HepG2 (cell line): ENCODE measurements around the gene CCDC116.

Source experiments
- BRF2 ChIP-seq: sonication (generic); formaldehyde crosslinking; IDR thresholded peaks from 2 replicates; pipeline ENCODE4 v1.8.1; 2022; ENCODE audit warnings: mild to moderate bottlenecking, missing genetic modification reagents
- GRHL1 ChIP-seq: sonication (generic); formaldehyde crosslinking; conservative IDR thresholded peaks from 2 replicates; pipeline ENCODE4 v1.8.0; 2022; ENCODE audit warnings: missing genetic modification reagents
- HDAC6 ChIP-seq: fragments of 200-600 bp; sonication (generic); IDR thresholded peaks from 2 replicates; pipeline ENCODE4 v1.7.0; 2017; ENCODE audit warnings: mild to moderate bottlenecking, antibody characterized with exemption, low read length, low read depth
- HNF4G ChIP-seq, 2 experiments: sonication (generic) in 1 of 2; formaldehyde crosslinking in 1 of 2; IDR thresholded peaks; 2 replicates each; pipeline versions ENCODE4 v1.4.0 to v1.6.1; 2011 to 2020; ENCODE audit warnings: borderline replicate concordance in 2 of 2, low read depth in 2 of 2, mild to moderate bottlenecking in 2 of 2, low read length in 1 of 2, missing genetic modification reagents in 1 of 2, moderate library complexity in 1 of 2
- MEF2D ChIP-seq: sonication (generic); formaldehyde crosslinking; IDR thresholded peaks from 2 replicates; pipeline ENCODE4 v1.5.1; 2020; ENCODE audit warnings: mild to moderate bottlenecking, missing genetic modification reagents
- TRIM24 ChIP-seq: sonication (generic); formaldehyde crosslinking; IDR thresholded peaks from 2 replicates; pipeline ENCODE4 v1.8.0; 2022; ENCODE audit warnings: mild to moderate bottlenecking, missing genetic modification reagents
- ZBTB33 ChIP-seq: sonication (generic); formaldehyde crosslinking; IDR thresholded peaks from 2 replicates; pipeline ENCODE4 v1.4.0; 2020; ENCODE audit warnings: missing genetic modification reagents
- TF ChIP-seq, protein P1 (sequence below): sonication (generic); formaldehyde crosslinking; IDR thresholded peaks from 2 replicates; pipeline ENCODE4 v1.8.0; 2022; ENCODE audit warnings: mild to moderate bottlenecking, missing genetic modification reagents, moderate library complexity
- TF ChIP-seq, protein P2 (sequence below): sonication (generic); formaldehyde crosslinking; IDR thresholded peaks from 2 replicates; pipeline ENCODE4 v1.5.0; 2020; ENCODE audit warnings: missing genetic modification reagents
- TF ChIP-seq, protein P3 (sequence below), 2 experiments: IDR thresholded peaks; 2 replicates each; pipeline ENCODE4 v1.6.1; 2011 to 2012; ENCODE audit warnings: low read length in 2 of 2, borderline replicate concordance in 1 of 2, low read depth in 1 of 2, mild to moderate bottlenecking in 1 of 2, moderate library complexity in 1 of 2
- TF ChIP-seq, protein P4 (sequence below): sonication (generic); formaldehyde crosslinking; IDR thresholded peaks from 2 replicates; pipeline ENCODE4 v1.8.1; 2023; ENCODE audit warnings: missing genetic modification reagents, mild to moderate bottlenecking, borderline replicate concordance

GRCh38 chr22:21657020-21657359 lies 24.4 kb downstream of the CCDC116 start:
- TF ChIP-seq TRIM24 (CRISPR knock-in tag) (no peak), GRHL1 (CRISPR knock-in tag) (no peak), HNF4G (IDR thresholded peaks at IDR 0.05; ENCODE audit: borderline replicate concordance, low read depth, low read length) (no peak), HNF4G (CRISPR knock-in tag; IDR thresholded peaks at IDR 0.05; ENCODE audit: borderline replicate concordance, low read depth) (no peak), HDAC6 (no peak), ZBTB33 (CRISPR knock-in tag) (no peak), BRF2 (CRISPR knock-in tag) (no peak), MEF2D (CRISPR knock-in tag) (no peak)
- TF ChIP-seq, protein P1, sequence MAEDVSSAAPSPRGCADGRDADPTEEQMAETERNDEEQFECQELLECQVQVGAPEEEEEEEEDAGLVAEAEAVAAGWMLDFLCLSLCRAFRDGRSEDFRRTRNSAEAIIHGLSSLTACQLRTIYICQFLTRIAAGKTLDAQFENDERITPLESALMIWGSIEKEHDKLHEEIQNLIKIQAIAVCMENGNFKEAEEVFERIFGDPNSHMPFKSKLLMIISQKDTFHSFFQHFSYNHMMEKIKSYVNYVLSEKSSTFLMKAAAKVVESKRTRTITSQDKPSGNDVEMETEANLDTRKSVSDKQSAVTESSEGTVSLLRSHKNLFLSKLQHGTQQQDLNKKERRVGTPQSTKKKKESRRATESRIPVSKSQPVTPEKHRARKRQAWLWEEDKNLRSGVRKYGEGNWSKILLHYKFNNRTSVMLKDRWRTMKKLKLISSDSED (CRISPR knock-in tag): no peak
- TF ChIP-seq, protein P2, sequence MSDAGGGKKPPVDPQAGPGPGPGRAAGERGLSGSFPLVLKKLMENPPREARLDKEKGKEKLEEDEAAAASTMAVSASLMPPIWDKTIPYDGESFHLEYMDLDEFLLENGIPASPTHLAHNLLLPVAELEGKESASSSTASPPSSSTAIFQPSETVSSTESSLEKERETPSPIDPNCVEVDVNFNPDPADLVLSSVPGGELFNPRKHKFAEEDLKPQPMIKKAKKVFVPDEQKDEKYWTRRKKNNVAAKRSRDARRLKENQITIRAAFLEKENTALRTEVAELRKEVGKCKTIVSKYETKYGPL (CRISPR knock-in tag): no peak
- TF ChIP-seq, protein P3, sequence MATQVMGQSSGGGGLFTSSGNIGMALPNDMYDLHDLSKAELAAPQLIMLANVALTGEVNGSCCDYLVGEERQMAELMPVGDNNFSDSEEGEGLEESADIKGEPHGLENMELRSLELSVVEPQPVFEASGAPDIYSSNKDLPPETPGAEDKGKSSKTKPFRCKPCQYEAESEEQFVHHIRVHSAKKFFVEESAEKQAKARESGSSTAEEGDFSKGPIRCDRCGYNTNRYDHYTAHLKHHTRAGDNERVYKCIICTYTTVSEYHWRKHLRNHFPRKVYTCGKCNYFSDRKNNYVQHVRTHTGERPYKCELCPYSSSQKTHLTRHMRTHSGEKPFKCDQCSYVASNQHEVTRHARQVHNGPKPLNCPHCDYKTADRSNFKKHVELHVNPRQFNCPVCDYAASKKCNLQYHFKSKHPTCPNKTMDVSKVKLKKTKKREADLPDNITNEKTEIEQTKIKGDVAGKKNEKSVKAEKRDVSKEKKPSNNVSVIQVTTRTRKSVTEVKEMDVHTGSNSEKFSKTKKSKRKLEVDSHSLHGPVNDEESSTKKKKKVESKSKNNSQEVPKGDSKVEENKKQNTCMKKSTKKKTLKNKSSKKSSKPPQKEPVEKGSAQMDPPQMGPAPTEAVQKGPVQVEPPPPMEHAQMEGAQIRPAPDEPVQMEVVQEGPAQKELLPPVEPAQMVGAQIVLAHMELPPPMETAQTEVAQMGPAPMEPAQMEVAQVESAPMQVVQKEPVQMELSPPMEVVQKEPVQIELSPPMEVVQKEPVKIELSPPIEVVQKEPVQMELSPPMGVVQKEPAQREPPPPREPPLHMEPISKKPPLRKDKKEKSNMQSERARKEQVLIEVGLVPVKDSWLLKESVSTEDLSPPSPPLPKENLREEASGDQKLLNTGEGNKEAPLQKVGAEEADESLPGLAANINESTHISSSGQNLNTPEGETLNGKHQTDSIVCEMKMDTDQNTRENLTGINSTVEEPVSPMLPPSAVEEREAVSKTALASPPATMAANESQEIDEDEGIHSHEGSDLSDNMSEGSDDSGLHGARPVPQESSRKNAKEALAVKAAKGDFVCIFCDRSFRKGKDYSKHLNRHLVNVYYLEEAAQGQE (IDR thresholded peaks at IDR 0.05; ENCODE audit: borderline replicate concordance in 1 of 2, low read depth in 1 of 2, low read length in 2 of 2): no peak
- TF ChIP-seq, protein P4, sequence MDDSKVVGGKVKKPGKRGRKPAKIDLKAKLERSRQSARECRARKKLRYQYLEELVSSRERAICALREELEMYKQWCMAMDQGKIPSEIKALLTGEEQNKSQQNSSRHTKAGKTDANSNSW (CRISPR knock-in tag): no peak
